Tibial artery (tissue), 4 donors: ENCODE measurements around the gene SLC49A4.

ENCODE experiments used
- DNase-seq, 2 donors: peaks; one replicate each; pipeline ENCODE4 v3.0.0-alpha.2; 2019
- H3K27ac ChIP-seq, 2 donors: fragments of 200-600 bp; sonication (generic) in 1 of 2; 1 replicate in 1 of 2; 2 replicates in 1 of 2; pipeline ENCODE4 v1.5.1; 2018 to 2019; ENCODE audit warnings: mild to moderate bottlenecking in 1 of 2
- H3K27me3 ChIP-seq, 2 donors: fragments of 200-600 bp; sonication (generic) in 1 of 2; one replicate each; pipeline versions ENCODE4 v1.5.1 to v1.6.0; 2016 to 2019
- H3K36me3 ChIP-seq, 3 donors: fragments of 200-600 bp; sonication (generic) in 2 of 3; one replicate each; pipeline ENCODE4 v1.5.1; 2016 to 2019; ENCODE audit warnings: mild to moderate bottlenecking in 2 of 3
- H3K4me1 ChIP-seq, 4 donors: fragments of 200-600 bp; sonication (generic) in 2 of 4; 1 replicate in 3 of 4; 2 replicates in 1 of 4; pipeline ENCODE4 v1.5.1; 2016 to 2019
- H3K4me3 ChIP-seq, 2 donors: fragments of 200-600 bp; sonication (generic) in 1 of 2; 1 replicate in 1 of 2; 2 replicates in 1 of 2; pipeline ENCODE4 v1.5.1; 2018 to 2019; ENCODE audit warnings: mild to moderate bottlenecking in 2 of 2
- H3K9me3 ChIP-seq, 3 donors: fragments of 200-600 bp; sonication (generic) in 1 of 3; one replicate each; pipeline ENCODE4 v1.5.1; 2016 to 2019
- intact Hi-C: fragments of 100-400 bp; cut with DNase I; formaldehyde crosslinking; loops from one replicate; pipeline ENCODE4 v1.15.0; 2023; ENCODE audit warnings: low total_unique reads
- TF ChIP-seq, protein P1 (sequence below), 2 experiments: fragments of 200-600 bp in 1 of 2; fragments of 450-650 bp in 1 of 2; IDR thresholded peaks; one replicate each; pipeline ENCODE4 v1.5.1; 2017 to 2019; ENCODE audit warnings: antibody characterized with exemption in 2 of 2, mild to moderate bottlenecking in 1 of 2, moderate library complexity in 1 of 2

The SLC49A4 gene

DNA sequence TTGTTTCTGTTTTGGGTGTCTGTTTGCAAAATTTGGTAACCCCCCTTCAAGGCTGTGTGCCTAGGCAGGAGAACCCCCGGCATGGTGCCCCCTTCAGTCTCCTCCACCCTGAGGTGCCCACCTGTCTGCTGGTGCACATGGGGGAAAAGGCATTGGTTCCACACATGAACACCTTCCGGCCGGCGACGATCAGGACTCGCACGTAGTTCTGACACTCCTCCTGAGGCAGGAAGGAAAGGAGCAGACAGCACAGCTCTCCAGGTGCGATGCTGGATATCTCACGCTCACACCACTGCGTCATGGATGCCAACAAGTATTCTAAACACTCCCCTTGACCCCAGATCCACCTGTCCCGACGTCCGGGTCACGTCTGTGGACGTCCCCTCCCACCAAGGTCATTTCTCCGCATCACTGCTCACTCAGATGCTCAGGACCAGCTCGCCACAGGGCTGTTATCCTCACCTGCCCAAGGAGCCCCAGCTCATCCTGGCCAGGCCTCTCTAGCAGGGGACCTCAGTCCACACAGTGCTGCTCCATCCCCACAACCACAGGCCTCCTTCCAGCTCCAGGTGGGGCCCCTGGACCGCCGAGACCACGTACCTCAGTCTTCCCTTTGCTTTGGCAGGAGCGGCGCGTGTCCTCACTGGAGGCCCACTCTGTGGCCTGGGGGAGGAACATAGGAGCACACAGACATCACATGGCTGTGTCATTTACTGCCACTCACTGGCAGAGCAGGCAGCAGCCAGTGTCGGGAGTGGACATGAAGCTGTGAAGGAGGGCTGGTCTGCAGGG, 133.7 kb downstream of the SLC49A4 start:
- Histone ChIP-seq H3K27ac (no peak overlapping the region), H3K27me3 (peaks cover 0 to 7% of the 10 kb centered on the region in 2 donors), H3K4me3 (no peak overlapping the region), H3K4me1 (no peaks in the 10 kb centered on the region), H3K9me3 (no peaks in the 10 kb centered on the region), H3K36me3 (no peaks in the 10 kb centered on the region)
- TF ChIP-seq, protein P1, sequence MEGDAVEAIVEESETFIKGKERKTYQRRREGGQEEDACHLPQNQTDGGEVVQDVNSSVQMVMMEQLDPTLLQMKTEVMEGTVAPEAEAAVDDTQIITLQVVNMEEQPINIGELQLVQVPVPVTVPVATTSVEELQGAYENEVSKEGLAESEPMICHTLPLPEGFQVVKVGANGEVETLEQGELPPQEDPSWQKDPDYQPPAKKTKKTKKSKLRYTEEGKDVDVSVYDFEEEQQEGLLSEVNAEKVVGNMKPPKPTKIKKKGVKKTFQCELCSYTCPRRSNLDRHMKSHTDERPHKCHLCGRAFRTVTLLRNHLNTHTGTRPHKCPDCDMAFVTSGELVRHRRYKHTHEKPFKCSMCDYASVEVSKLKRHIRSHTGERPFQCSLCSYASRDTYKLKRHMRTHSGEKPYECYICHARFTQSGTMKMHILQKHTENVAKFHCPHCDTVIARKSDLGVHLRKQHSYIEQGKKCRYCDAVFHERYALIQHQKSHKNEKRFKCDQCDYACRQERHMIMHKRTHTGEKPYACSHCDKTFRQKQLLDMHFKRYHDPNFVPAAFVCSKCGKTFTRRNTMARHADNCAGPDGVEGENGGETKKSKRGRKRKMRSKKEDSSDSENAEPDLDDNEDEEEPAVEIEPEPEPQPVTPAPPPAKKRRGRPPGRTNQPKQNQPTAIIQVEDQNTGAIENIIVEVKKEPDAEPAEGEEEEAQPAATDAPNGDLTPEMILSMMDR (IDR thresholded peaks at IDR 0.05) = no peak
- intact Hi-C loops = no loop called here
- DNase-seq = peak; percentile 10 to 61

DNA sequence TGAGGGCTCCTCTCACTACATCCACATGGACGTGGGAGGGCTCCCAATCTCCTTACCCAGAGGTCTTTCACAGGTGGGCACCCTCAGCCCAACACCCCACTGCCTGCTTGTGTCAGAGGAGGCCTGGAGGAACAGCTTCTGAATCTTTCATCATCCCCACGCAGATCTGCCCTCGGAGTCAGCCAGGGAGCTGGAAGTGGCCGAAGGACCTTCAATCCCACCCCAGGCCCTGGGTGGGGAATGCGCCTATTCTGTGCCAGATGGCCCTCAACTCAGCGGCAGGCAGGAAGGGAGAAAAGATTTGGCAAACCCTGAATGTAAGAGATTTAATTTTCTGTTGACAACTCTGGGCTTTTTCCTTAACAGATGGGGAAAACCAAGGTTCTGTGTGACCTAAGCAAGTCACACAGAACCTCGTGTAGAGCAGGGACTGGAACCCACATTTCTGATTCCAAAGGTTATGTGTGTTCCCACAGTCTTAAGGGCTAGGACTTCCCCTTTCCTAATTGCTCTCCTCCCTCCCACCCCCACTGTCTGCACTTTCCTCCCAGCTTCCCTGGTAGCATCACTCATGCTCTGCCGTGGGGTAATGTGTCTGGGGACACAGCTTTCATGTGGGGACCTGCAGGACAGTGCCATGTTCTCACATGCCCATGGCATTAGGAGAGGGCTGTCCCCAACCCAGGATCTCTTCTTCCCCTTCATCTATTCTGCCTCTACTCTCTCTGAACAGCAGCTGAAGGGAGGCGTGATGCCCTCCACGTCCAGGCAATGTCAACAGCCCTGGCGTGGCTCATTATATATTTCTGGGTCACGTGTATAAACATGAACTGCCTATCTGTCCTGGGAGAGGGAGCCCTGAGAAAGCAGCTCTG, 134.6 kb downstream of the SLC49A4 start:
- Histone ChIP-seq H3K27ac (no peak overlapping the region), H3K36me3 (no peaks in the 10 kb centered on the region), H3K4me3 (no peak overlapping the region), H3K27me3 (peaks cover 0 to 6% of the 10 kb centered on the region in 2 donors), H3K4me1 (no peaks in the 10 kb centered on the region), H3K9me3 (no peaks in the 10 kb centered on the region)
- peak in 1 of 2 donors; percentile 51 for DNase-seq
- intact Hi-C loops = no loop called here
- TF ChIP-seq, protein P1 (IDR thresholded peaks at IDR 0.05) = no peak

GRCh38 chr3:122930063-122930997, 135.5 kb downstream of the SLC49A4 start:
- H3K4me1 ChIP-seq = no peaks in the 10 kb centered on the region
- H3K27ac ChIP-seq = no peak overlapping the region
- DNase-seq = no peak
- intact Hi-C loops = no loop called here
- H3K4me3 ChIP-seq = no peak overlapping the region
- H3K9me3 ChIP-seq = no peaks in the 10 kb centered on the region
- TF ChIP-seq, protein P1 (IDR thresholded peaks at IDR 0.05) = no peak
- no peaks in the 10 kb centered on the region for H3K36me3 ChIP-seq
- H3K27me3 ChIP-seq = peaks cover 0 to 6% of the 10 kb centered on the region in 2 donors
